Activated gamma-delta T cell treated with anti-CD3 and anti-CD28 coated beads, Interleukin-2, amount 50 U/mL, for 16 hours (primary cell): ENCODE measurements around the gene CALR3.

ENCODE experiments used
- DNase-seq: peaks from one replicate; pipeline ENCODE4 v3.0.0-alpha.2; 2020; ENCODE audit warnings: low read depth

CALR3 gene

DNA sequence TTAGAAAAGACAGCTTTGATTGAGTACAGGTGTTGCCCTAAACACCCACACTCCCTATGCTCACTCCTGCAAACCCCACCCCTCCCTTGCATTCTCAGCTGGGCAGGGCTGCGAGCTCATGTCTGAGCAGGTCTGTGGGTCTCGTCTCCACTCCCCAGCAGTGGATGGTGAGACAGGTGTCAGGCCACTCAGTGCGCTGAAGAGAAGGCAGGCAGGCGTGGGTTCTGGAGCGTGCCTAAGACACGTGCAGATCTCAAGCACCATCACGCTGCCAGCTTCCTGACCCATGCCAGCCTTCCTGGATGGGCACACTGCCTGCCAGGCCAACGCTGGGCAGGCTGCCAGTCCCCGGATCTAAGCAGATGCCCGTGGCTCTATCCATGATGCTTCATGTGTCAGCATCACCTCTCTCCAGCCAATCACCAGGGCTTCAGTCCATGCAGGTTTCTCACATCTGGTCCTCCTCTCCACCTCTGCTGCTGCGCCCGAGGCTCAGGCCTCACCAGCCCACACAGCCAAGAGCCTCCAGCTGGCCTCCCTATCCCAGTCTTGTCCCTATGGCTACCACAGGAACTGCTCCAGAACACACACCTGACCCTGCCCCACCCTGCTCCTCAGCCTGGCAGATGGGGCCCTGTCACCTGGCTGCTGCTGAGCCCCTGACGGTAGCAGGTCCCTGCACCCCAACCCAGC lies 66.8 kb downstream of the CALR3 start:
- no peak for DNase-seq
